Panc1 (cell line): ENCODE data around the gene PTPN23. TPM values are rescaled to one million over a fixed set of nuclear protein-coding genes. Genes with fewer than 3 reads are reported as not detected.

ENCODE experiments used
- ATAC-seq: fragments of 200-7000 bp; cut with Tn5 transposase; 2 replicates; pipeline ENCODE4 v1.9.1; 2020; ENCODE audit warnings: mild to moderate bottlenecking, moderate library complexity
- BruUV-seq: library from RNA; stranded (reverse); fragments of 400-500 nt; replicated peaks from 2 replicates; lab custom pipeline; 2021; lab: Mats Ljungman, UMichigan
- CTCF ChIA-PET: fragments of 300-600 bp; sonication (Branson Sonifier 250); formaldehyde crosslinking; loops from one replicate; lab custom pipeline; 2022; ENCODE audit warnings: antibody characterized with exemption; lab: Charles Lee
- POLR2A ChIA-PET: fragments of 300-600 bp; sonication (Branson Sonifier 250); formaldehyde crosslinking; loops from one replicate; lab custom pipeline; 2022; ENCODE audit warnings: antibody characterized with exemption; lab: Charles Lee
- DNase-seq: peaks from one replicate; pipeline ENCODE4 v3.0.0-alpha.2; 2010; ENCODE audit warnings: low read depth, low spot score
- H3K27ac ChIP-seq: 2 replicates; pipeline ENCODE4 v1.5.1; 2011; ENCODE audit warnings: mild to moderate bottlenecking, low read length, inconsistent platforms
- H3K27me3 ChIP-seq: fragments of 200-500 bp; sonication (Bioruptor generic); 2 replicates; pipeline ENCODE4 v1.6.0; 2014; ENCODE audit warnings: low read length, inconsistent platforms; ENCODE audit not compliant: control insufficient read depth, insufficient read depth
- H3K36me3 ChIP-seq: fragments of 200-500 bp; sonication (Bioruptor generic); 2 replicates; pipeline ENCODE4 v1.5.1; 2014; ENCODE audit warnings: inconsistent platforms, mild to moderate bottlenecking, low read length, moderate library complexity; ENCODE audit not compliant: control insufficient read depth, insufficient read depth
- H3K4me1 ChIP-seq: 2 replicates; pipeline ENCODE4 v1.5.1; 2011; ENCODE audit warnings: inconsistent platforms, mild to moderate bottlenecking, low read length, moderate library complexity; ENCODE audit not compliant: control insufficient read depth, insufficient read depth
- H3K4me3 ChIP-seq, 2 experiments: 2 replicates each; pipeline ENCODE4 v1.5.1; 2011 to 2012; ENCODE audit warnings: low read depth in 2 of 2, low read length in 2 of 2, mild to moderate bottlenecking in 2 of 2, inconsistent platforms in 1 of 2, moderate library complexity in 1 of 2
- H3K9me3 ChIP-seq: fragments of 200-500 bp; sonication (Bioruptor generic); 2 replicates; pipeline ENCODE4 v1.5.1; 2014; ENCODE audit warnings: low read depth, mild to moderate bottlenecking, inconsistent platforms, low read length, moderate library complexity; ENCODE audit not compliant: control insufficient read depth, insufficient read depth
- POLR2AphosphoS5 ChIP-seq: IDR thresholded peaks from 2 replicates; pipeline ENCODE4 v1.6.1; 2012; ENCODE audit warnings: mild to moderate bottlenecking, low read depth, low read length, moderate library complexity
- REST ChIP-seq, 2 experiments: IDR thresholded peaks; 2 replicates each; pipeline ENCODE4 v1.6.1; 2011 to 2012; ENCODE audit warnings: low read depth in 2 of 2, control low read depth in 1 of 2, low read length in 1 of 2, mild to moderate bottlenecking in 1 of 2, moderate library complexity in 1 of 2; ENCODE audit not compliant: insufficient read depth in 1 of 2
- SIN3A ChIP-seq: IDR thresholded peaks from 2 replicates; pipeline ENCODE4 v1.6.1; 2012; ENCODE audit warnings: low read depth, mild to moderate bottlenecking, low read length, moderate library complexity, borderline replicate concordance; ENCODE audit not compliant: insufficient read depth
- TCF7L2 ChIP-seq: IDR thresholded peaks from 2 replicates; pipeline ENCODE4 v1.6.1; 2011; ENCODE audit warnings: mild to moderate bottlenecking, low read depth, low read length, inconsistent platforms
- in situ Hi-C: cut with HindIII; loops from 2 replicates; pipeline ENCODE4 v1.10.0; 2016; ENCODE audit warnings: low sequenced_read_pairs, low pct_unique_long_range_greater_than_20kb
- intact Hi-C: fragments of 100-400 bp; cut with micrococcal nuclease; formaldehyde crosslinking; loops from one replicate; pipeline ENCODE4 v1.10.0; 2022; ENCODE audit not compliant: unreplicated experiment
- total RNA-seq: library from RNA; stranded (reverse); gene quantifications from one replicate; pipeline ENCODE4 v1.2.1, GENCODE V29; 2021; ENCODE audit not compliant: unreplicated experiment
- TF ChIP-seq, protein P1 (sequence below): fragments of 450-650 bp; IDR thresholded peaks from 2 replicates; pipeline ENCODE4 v1.5.1; 2017; ENCODE audit warnings: mild to moderate bottlenecking

The PTPN23 gene
- total RNA-seq, 1 experiment from 2014 or later: 35.7 TPM

DNA sequence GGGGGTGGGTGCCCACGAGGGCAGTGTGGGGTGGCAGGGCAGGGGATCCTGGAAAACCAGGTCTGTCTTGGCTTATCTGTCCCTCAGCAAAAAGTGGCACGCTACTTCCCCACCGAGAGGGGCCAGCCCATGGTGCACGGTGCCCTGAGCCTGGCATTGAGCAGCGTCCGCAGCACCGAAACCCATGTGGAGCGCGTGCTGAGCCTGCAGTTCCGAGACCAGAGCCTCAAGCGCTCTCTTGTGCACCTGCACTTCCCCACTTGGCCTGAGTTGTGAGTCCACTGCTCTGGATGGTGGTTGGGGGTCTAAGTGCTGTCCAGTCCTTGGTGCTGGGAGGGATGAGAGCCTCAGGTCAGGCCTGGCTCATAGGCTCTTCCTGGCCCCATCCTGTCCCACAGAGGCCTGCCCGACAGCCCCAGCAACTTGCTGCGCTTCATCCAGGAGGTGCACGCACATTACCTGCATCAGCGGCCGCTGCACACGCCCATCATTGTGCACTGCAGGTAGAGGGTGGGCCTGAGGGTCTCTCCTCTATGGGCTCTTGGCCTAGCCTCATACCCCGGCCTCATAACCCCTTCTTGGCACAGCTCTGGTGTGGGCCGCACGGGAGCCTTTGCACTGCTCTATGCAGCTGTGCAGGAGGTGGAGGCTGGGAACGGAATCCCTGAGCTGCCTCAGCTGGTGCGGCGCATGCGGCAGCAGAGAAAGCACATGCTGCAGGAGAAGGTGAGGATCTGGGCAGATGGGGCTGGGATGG lies 31.1 kb downstream of the PTPN23 start:
- ATAC-seq (no peak), DNase-seq (no peak)
- CTCF ChIA-PET: no interaction called here
- Histone ChIP-seq H3K36me3 (no peaks in the 10 kb centered on the region), H3K27ac (no peak overlapping the region), H3K4me1 (no peaks in the 10 kb centered on the region), H3K9me3 (no peaks in the 10 kb centered on the region), H3K27me3 (no peaks in the 10 kb centered on the region), H3K4me3 (no peak overlapping the region)
- intact Hi-C loops: no loop called here
- POLR2A ChIA-PET: no interaction called here
- no TSS peak for BruUV-seq
- in situ Hi-C loops: no loop called here
- TF ChIP-seq, protein P1, sequence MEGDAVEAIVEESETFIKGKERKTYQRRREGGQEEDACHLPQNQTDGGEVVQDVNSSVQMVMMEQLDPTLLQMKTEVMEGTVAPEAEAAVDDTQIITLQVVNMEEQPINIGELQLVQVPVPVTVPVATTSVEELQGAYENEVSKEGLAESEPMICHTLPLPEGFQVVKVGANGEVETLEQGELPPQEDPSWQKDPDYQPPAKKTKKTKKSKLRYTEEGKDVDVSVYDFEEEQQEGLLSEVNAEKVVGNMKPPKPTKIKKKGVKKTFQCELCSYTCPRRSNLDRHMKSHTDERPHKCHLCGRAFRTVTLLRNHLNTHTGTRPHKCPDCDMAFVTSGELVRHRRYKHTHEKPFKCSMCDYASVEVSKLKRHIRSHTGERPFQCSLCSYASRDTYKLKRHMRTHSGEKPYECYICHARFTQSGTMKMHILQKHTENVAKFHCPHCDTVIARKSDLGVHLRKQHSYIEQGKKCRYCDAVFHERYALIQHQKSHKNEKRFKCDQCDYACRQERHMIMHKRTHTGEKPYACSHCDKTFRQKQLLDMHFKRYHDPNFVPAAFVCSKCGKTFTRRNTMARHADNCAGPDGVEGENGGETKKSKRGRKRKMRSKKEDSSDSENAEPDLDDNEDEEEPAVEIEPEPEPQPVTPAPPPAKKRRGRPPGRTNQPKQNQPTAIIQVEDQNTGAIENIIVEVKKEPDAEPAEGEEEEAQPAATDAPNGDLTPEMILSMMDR: no peak
- TF ChIP-seq SIN3A (no peak), POLR2AphosphoS5 (no peak), REST (IDR thresholded peaks at IDR 0.05; ENCODE audit: insufficient read depth in 1 of 2, low read depth in 2 of 2, low read length in 1 of 2) (no peak), TCF7L2 (no peak)

- POLR2A ChIA-PET: no interaction called here
- no peaks in the 10 kb centered on the region for H3K36me3 ChIP-seq
- CTCF ChIA-PET: no interaction called here
These were observed 31.6 kb downstream of the PTPN23 start for GRCh38 chr3:47412453-47412756.

More at GRCh38 chr3:47412453-47412756, 31.6 kb downstream of the PTPN23 start:
- Histone ChIP-seq H3K4me3 (no peak overlapping the region), H3K27ac (no peak overlapping the region), H3K4me1 (no peaks in the 10 kb centered on the region), H3K9me3 (no peaks in the 10 kb centered on the region), H3K27me3 (no peaks in the 10 kb centered on the region)
- no TSS peak for BruUV-seq
- intact Hi-C loops (no loop called here), in situ Hi-C loops (no loop called here)
- 0 out of 2 replicates have a peak, but pooled peaks have one; percentile 7 for ATAC-seq
- TF ChIP-seq POLR2AphosphoS5: no peak
- no peak for TF ChIP-seq SIN3A
- TF ChIP-seq, protein P1: no peak
- no peak for DNase-seq
